ENCODE data around the gene HDAC4.

DNA sequence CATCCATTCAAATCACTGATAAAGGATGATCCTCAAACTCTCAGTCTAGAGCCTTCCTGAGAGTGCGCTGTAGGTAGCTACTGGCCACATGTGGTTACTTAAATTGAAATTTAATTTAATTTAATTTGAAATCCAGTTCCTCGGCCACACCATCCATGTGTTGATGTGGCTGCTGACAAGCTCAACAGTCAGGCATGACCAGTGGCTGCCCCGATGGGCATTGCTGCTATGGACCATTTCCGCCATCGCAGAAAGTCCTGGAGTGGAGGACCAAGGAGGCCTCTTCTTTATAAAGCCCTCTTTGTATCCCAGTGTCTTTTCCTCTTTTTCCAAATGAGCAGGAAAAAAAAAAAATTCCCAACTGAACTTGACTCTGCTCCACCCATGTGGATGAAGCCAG, 100.6 kb downstream of the HDAC4 start:
- TF ChIP-seq, protein P1, sequence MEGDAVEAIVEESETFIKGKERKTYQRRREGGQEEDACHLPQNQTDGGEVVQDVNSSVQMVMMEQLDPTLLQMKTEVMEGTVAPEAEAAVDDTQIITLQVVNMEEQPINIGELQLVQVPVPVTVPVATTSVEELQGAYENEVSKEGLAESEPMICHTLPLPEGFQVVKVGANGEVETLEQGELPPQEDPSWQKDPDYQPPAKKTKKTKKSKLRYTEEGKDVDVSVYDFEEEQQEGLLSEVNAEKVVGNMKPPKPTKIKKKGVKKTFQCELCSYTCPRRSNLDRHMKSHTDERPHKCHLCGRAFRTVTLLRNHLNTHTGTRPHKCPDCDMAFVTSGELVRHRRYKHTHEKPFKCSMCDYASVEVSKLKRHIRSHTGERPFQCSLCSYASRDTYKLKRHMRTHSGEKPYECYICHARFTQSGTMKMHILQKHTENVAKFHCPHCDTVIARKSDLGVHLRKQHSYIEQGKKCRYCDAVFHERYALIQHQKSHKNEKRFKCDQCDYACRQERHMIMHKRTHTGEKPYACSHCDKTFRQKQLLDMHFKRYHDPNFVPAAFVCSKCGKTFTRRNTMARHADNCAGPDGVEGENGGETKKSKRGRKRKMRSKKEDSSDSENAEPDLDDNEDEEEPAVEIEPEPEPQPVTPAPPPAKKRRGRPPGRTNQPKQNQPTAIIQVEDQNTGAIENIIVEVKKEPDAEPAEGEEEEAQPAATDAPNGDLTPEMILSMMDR (IDR thresholded peaks at IDR 0.05) = no peak
- TF ChIP-seq POLR2AphosphoS5 (IDR thresholded peaks at IDR 0.05; ENCODE audit: low read depth, low read length) = no peak
- TF ChIP-seq SIN3A (IDR thresholded peaks at IDR 0.05; ENCODE audit: borderline replicate concordance, insufficient read depth, low read depth, low read length) = no peak
- TF ChIP-seq, protein P2, sequence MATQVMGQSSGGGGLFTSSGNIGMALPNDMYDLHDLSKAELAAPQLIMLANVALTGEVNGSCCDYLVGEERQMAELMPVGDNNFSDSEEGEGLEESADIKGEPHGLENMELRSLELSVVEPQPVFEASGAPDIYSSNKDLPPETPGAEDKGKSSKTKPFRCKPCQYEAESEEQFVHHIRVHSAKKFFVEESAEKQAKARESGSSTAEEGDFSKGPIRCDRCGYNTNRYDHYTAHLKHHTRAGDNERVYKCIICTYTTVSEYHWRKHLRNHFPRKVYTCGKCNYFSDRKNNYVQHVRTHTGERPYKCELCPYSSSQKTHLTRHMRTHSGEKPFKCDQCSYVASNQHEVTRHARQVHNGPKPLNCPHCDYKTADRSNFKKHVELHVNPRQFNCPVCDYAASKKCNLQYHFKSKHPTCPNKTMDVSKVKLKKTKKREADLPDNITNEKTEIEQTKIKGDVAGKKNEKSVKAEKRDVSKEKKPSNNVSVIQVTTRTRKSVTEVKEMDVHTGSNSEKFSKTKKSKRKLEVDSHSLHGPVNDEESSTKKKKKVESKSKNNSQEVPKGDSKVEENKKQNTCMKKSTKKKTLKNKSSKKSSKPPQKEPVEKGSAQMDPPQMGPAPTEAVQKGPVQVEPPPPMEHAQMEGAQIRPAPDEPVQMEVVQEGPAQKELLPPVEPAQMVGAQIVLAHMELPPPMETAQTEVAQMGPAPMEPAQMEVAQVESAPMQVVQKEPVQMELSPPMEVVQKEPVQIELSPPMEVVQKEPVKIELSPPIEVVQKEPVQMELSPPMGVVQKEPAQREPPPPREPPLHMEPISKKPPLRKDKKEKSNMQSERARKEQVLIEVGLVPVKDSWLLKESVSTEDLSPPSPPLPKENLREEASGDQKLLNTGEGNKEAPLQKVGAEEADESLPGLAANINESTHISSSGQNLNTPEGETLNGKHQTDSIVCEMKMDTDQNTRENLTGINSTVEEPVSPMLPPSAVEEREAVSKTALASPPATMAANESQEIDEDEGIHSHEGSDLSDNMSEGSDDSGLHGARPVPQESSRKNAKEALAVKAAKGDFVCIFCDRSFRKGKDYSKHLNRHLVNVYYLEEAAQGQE (IDR thresholded peaks at IDR 0.05; ENCODE audit: insufficient read depth in 1 of 2, low read depth in 2 of 2, low read length in 1 of 2) = no peak
